ENCODE results near the gene COL6A1.

The COL6A1 gene

DNA sequence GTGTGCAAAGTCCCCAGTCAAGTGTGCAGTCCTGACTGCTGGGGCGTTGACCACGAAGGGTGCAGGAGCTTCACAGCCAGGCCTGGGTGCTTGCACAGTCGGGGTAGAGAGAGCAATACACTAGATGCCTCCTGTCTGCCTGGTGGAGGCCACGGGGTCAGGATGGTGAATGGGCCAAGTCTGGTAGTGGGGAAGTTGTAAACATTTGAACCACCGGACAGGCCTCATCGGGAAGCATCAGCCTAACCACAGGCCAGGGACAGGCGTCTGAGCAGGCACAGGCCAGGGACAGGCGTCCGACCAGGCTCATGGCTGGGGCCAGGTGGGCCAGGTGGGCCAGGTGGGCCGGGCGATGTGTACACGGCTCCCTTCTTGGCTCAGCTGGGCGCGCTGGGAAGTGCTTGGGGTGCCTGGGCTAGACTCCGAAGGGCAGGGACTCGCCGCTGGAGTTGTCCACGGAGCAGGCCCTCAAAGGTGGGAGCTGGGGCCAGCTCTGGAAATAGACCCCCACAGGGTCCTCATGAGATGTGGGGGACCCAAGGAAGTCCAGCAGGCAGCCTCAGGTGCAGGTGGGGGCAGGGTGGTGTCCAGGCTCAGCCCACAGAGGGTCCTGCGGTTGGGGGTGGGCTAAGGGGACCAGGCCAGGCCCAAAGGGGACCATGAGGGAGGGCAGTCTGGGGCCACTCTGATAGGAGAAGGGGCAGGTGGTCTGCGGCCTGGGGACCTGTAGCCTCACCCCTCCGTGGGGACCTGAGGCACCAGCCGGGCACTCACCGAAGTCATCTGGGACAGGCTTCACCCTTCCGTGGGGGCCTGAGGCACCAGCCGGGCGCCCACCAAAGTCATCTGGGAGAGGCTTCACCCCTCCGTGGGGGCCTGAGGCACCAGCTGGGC lies 15.0 kb downstream of the COL6A1 start:
- no peak for DNase-seq

DNA sequence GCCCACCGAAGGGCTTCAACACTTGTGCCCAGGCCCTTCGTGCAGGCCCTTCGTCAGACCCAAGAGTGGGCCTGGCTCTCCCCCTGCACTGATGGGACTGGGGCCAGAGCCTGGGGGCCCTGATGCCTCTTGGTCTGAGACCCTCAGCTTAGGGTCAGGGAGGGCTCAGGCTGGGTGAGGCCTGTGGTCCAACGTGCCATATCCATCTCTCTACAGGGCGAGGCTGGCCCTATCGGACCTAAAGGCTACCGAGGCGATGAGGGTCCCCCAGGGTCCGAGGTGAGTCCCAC lies 15.6 kb downstream of the COL6A1 start:
- no peak for DNase-seq

- no peak for DNase-seq
Observed at GRCh38 chr21:45997495-45998275, 16.1 kb downstream of the COL6A1 start.

- no peak for DNase-seq
Observed at GRCh38 chr21:45998276-45998701, 16.7 kb downstream of the COL6A1 start.

- no peak for DNase-seq
Observed at GRCh38 chr21:45998871-45999580, 17.5 kb downstream of the COL6A1 start.

DNA sequence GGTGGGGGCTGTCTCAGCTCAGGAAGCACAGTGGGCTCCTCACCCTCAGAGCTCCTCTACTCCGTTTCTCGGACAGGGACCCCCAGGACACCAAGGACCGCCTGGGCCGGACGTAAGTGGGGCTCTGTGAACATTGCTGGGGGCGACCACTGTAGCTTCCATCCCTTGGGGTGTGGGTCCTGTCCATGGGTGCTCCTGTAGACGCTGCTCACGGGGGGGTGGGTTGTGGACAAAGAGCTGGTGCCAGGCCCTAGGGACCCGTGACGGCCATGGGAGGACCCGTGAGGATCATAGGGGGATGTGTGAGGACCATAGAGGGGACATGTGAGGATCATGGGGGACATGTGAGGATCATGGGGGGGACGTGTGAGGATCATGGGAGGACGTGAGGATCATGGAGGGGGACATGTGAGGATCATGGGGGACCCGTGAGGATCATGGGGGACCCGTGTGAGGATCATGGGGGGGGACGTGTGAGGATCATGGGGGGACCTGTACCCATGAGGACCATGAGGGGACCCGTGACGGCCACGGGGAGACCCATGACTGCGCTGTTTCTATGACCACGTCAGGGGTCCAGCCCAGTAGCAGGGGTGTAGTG lies 18.1 kb downstream of the COL6A1 start:
- DNase-seq, result no peak

DNA sequence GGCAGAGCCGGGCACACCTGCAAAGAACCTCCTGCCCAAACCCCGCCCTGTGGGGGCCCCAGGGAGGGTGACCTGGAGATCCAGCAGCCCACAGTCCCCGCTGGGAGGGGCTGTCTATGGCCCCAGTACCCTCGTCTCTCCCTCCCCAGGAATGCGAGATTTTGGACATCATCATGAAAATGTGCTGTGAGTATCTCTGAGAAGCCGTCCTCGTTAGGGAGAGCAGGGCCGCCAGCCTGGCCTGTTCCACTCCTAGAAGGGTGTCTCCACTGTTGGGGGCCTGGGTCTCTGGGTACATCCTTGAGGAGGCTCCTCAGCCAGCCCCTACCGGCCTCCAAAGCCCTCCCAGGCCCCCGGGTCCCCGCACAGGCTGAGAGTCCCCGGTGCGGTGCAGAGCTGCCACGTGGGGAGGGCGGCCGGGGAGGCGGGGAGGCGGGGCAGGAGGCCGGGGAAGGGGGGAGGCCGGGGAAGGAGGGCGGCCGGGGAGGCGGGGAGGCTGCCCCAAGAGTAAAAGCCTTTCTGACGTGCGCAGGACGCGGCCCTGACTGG lies 18.7 kb downstream of the COL6A1 start:
- no peak for DNase-seq

DNA sequence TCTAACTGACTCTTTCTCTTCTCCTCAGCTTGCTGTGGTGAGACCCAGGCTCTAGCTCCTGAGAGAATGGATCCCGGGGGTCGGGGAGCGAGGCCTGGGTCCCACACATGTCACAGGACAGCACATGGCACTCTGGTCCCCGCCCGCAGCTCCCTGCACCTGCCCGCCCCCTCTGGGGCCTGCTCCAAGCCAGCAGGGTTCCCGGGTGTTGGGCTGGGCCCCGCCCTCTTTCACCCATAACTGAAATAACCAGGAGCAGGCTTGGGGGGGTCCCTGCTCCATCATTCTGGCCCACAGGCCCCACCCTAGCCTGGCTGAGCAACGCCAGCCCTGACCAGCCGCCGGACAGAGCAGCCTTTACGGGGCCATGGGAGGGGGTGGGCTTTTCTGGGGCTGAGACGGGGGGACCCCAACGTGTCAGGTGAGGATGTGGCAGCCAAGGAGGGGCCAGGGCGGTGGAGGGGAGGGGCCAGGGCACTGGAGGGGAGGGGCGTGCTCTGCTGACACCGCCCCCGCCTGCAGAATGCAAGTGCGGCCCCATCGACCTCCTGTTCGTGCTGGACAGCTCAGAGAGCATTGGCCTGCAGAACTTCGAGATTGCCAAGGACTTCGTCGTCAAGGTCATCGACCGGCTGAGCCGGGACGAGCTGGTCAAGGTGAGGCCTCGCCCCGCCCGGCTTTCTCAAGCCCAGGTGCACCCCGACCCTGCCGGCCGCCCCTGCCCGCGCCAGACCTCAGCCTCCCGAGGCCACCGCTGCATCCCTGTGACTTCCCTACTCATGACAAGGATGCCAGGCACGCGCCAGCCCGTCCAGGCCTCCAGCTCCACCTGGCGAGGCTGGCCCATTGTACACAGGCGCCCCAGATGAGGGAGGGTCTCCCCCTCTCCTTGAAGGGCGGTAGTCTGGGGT lies 19.4 kb downstream of the COL6A1 start:
- DNase-seq, result no peak

GRCh38 chr21:46001821-46002681 lies 20.5 kb downstream of the COL6A1 start:
- DNase-seq, result no peak

DNA sequence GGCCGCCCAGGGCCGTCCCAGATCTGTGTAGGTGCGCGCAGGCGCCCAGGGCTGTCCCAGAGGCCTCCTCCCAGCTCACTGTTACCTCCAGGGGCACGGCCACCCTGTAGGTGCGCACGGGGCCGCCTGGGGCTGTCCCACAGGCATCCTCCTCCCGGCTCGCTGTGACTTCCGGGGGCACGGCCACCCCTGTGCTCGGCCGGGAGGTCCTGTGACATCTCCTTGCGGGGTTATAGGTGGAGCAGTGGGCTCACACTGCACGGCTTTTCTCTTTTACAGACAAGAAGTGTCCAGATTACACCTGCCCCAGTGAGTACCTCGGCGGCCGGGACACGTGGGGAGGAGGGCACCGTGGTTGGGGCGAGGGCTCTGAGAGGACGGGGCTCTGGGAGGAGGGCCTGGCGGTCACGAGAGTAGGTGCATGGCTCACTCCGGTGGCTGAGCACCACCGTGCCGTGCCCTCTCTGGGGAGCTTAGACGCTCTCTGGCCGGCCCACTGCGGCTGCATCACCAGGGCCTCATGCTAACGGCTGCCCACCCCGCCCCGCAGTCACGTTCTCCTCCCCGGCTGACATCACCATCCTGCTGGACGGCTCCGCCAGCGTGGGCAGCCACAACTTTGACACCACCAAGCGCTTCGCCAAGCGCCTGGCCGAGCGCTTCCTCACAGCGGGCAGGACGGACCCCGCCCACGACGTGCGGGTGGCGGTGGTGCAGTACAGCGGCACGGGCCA lies 21.4 kb downstream of the COL6A1 start:
- DNase-seq, result no peak

- DNase-seq, result no peak
Observed at GRCh38 chr21:46003575-46004007, 22.0 kb downstream of the COL6A1 start.

- no peak for DNase-seq
Observed at GRCh38 chr21:46004168-46004861, 22.7 kb downstream of the COL6A1 start.

DNA sequence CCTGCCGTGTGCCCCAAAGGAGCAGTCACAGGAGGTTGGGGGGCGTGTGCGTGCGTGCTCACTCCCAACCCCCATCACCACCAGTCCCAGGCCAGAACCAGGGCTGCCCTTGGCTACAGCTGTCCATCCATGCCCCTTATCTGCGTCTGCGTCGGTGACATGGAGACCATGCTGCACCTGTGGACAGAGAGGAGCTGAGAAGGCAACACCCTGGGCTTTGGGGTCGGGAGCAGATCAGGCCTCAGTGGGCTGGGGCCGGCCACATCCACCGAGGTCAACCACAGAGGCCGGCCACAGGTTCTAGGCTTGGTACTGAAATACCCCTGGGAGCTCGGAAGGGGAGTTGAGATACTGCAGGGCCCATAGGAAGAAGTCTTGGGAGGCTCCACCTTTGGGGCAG lies 23.5 kb downstream of the COL6A1 start:
- no peak for DNase-seq

- no peak for DNase-seq
Observed at GRCh38 chr21:46005481-46005881, 23.9 kb downstream of the COL6A1 start.

DNA sequence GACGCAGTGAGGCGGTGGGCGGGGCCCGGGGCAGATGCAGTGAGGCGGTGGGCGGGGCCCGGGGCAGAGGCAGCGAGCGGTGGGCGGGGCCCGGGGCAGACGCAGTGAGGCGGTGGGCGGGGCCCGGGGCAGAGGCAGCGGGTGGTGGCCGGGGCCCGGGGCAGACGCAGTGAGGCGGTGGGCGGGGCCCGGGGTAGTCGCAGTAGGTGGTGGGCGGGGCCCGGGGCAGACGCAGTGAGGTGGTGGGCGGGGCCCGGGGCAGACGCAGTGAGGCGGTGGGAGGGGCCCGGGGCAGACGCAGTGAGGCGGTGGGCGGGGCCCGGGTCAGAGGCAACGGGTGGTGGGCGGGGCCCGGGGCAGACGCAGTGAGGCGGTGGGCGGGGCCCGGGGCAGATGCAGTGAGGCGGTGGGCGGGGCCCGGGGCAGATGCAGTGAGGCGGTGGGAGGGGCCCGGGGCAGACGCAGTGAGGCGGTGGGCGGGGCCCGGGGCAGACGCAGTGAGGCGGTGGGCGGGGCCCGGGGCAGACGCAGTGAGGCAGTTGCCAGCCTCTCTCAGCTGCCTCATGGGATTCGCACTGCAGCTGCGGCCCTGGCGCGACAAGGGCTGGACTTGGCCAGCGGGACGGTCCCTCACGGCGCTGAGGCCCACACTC lies 24.4 kb downstream of the COL6A1 start:
- peak; percentile 36 for DNase-seq

DNA sequence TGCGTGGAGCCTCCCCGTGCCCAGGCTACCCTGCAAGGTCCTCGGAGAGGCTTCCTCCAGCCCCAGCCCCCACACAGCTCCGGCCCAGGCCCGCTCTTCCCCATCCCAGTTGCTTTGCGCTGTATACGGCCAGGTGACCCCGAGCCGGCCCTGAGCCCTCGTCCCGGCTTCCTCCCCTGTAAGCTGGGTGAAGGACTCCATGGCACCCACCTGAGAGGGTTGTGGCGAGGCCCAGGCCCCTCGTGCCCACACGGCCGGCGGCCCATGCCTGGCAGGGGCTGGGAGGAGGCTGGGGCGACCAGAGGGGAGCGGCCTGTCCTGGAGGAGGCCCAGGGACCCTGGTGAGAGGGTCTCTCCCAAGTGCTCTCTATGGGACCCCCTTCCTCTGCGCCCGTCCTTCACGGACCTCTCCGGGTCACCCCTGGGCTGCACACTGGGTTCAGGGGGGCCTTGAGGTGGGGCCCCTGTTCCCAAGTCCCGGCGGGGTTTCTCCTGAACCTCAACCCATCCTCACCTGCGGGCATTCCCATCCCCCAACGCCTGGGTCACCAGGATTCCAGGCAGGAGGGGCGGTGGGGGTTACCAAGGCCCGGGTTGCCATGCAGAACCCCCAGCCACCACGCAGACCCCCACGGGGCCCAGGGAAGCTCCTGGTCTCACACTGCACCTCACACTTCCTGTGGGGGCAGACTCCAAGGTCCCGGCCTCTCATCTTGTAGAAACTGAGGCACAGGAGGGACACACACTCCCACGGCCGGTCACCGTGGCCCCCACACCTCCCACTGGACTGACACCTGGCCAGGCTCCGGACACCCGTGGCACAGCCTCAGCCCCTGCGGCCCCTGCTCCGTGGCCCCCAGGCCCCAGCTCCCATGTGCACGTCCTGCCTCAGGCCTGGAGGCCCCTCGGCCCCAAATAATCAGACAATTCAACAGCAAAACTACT lies 25.2 kb downstream of the COL6A1 start:
- DNase-seq, result no peak

DNA sequence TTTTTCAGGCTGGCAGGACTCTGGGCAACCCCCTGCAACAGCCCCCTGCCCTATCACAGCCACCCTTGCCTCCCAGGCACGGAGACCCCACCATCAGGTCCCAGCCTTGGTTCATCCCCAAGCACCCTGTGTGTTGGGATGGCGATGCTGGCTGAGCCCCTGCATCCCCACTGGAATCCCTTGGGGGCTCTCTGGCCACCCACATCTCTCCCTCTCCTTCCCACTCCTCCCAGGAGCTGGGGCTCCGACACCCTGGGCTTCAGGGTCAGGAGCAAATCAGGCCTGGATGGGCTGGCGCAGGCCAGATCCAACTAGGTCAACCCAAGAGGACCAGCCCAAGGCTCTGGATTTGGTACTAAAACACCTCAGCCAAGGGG lies 25.9 kb downstream of the COL6A1 start:
- no peak for DNase-seq

Measured in GOT3 (cell line).